ENCODE measurements around the gene MAT2B.
A peak's percentile ranks its signal among the peaks of the same experiment; 100 is the strongest.

Gene MAT2B

GRCh38 chr5:163532171-163533084 is 27.0 kb downstream of the MAT2B start:
- H3K4me1 ChIP-seq (ENCODE audit: control insufficient read depth, insufficient read depth, low read length): peaks cover 13% of the 10 kb centered on the region
- no peak overlapping the region for H3K27ac ChIP-seq (ENCODE audit: extremely low read depth, low read depth, low read length)
- ChIA-PET CTCF (no interaction called here), POLR2A (interaction anchor here (1.3 kb wide), 1 partner anchor 71 kb away, joined by 4 read pairs; the partner anchor contains the start of gene HMMR)
- TF ChIP-seq KLF10 (tag by site-specific recombination; IDR thresholded peaks at IDR 0.05) (no peak), FEZF1 (tag by site-specific recombination; IDR thresholded peaks at IDR 0.05) (0 out of 2 replicates have a peak, but pooled peaks have one; percentile 38), BCL6B (tag by site-specific recombination; IDR thresholded peaks at IDR 0.05) (no peak), ZNF626 (tag by site-specific recombination; IDR thresholded peaks at IDR 0.05) (no peak), ZNF792 (tag by site-specific recombination; IDR thresholded peaks at IDR 0.05) (no peak), ZNF843 (tag by site-specific recombination; IDR thresholded peaks at IDR 0.05) (no peak), ZBTB1 (tag by site-specific recombination; IDR thresholded peaks at IDR 0.05) (no peak), ZNF621 (tag by site-specific recombination; IDR thresholded peaks at IDR 0.05) (no peak), ZNF138 (tag by site-specific recombination; IDR thresholded peaks at IDR 0.05; ENCODE audit: borderline replicate concordance) (no peak), ZNF292 (tag by site-specific recombination; IDR thresholded peaks at IDR 0.05; ENCODE audit: borderline replicate concordance, low read depth) (no peak), ZNF239 (tag by site-specific recombination; IDR thresholded peaks at IDR 0.05) (no peak), ZBTB7A (tag by site-specific recombination; IDR thresholded peaks at IDR 0.05; ENCODE audit: low read depth) (no peak), ZNF658 (tag by site-specific recombination; IDR thresholded peaks at IDR 0.05) (no peak), ZNF341 (tag by site-specific recombination; IDR thresholded peaks at IDR 0.05; ENCODE audit: low read depth) (no peak), OSR2 (tag by site-specific recombination; IDR thresholded peaks at IDR 0.05) (peak; percentile 23; the same call in 1 of the 2 replicates), TRIM28 (IDR thresholded peaks at IDR 0.05; ENCODE audit: borderline replicate concordance, low read length) (no peak), ZFP69B (tag by site-specific recombination; IDR thresholded peaks at IDR 0.05) (no peak), ZNF132 (tag by site-specific recombination; IDR thresholded peaks at IDR 0.05; ENCODE audit: borderline replicate concordance) (no peak), ZBTB17 (tag by site-specific recombination; IDR thresholded peaks at IDR 0.05) (0 out of 2 replicates have a peak, but pooled peaks have one; percentile 36)
- TF ChIP-seq, protein P1, sequence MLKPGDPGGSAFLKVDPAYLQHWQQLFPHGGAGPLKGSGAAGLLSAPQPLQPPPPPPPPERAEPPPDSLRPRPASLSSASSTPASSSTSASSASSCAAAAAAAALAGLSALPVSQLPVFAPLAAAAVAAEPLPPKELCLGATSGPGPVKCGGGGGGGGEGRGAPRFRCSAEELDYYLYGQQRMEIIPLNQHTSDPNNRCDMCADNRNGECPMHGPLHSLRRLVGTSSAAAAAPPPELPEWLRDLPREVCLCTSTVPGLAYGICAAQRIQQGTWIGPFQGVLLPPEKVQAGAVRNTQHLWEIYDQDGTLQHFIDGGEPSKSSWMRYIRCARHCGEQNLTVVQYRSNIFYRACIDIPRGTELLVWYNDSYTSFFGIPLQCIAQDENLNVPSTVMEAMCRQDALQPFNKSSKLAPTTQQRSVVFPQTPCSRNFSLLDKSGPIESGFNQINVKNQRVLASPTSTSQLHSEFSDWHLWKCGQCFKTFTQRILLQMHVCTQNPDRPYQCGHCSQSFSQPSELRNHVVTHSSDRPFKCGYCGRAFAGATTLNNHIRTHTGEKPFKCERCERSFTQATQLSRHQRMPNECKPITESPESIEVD (tag by site-specific recombination; IDR thresholded peaks at IDR 0.05): peak; percentile 69
- TF ChIP-seq, protein P2, sequence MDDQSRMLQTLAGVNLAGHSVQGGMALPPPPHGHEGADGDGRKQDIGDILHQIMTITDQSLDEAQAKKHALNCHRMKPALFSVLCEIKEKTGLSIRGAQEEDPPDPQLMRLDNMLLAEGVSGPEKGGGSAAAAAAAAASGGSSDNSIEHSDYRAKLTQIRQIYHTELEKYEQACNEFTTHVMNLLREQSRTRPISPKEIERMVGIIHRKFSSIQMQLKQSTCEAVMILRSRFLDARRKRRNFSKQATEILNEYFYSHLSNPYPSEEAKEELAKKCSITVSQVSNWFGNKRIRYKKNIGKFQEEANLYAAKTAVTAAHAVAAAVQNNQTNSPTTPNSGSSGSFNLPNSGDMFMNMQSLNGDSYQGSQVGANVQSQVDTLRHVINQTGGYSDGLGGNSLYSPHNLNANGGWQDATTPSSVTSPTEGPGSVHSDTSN (CRISPR knock-in tag; IDR thresholded peaks at IDR 0.05): no peak
- TF ChIP-seq, protein P3, sequence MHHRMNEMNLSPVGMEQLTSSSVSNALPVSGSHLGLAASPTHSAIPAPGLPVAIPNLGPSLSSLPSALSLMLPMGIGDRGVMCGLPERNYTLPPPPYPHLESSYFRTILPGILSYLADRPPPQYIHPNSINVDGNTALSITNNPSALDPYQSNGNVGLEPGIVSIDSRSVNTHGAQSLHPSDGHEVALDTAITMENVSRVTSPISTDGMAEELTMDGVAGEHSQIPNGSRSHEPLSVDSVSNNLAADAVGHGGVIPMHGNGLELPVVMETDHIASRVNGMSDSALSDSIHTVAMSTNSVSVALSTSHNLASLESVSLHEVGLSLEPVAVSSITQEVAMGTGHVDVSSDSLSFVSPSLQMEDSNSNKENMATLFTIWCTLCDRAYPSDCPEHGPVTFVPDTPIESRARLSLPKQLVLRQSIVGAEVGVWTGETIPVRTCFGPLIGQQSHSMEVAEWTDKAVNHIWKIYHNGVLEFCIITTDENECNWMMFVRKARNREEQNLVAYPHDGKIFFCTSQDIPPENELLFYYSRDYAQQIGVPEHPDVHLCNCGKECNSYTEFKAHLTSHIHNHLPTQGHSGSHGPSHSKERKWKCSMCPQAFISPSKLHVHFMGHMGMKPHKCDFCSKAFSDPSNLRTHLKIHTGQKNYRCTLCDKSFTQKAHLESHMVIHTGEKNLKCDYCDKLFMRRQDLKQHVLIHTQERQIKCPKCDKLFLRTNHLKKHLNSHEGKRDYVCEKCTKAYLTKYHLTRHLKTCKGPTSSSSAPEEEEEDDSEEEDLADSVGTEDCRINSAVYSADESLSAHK (tag by site-specific recombination; IDR thresholded peaks at IDR 0.05): no peak
- TF ChIP-seq, protein P4, sequence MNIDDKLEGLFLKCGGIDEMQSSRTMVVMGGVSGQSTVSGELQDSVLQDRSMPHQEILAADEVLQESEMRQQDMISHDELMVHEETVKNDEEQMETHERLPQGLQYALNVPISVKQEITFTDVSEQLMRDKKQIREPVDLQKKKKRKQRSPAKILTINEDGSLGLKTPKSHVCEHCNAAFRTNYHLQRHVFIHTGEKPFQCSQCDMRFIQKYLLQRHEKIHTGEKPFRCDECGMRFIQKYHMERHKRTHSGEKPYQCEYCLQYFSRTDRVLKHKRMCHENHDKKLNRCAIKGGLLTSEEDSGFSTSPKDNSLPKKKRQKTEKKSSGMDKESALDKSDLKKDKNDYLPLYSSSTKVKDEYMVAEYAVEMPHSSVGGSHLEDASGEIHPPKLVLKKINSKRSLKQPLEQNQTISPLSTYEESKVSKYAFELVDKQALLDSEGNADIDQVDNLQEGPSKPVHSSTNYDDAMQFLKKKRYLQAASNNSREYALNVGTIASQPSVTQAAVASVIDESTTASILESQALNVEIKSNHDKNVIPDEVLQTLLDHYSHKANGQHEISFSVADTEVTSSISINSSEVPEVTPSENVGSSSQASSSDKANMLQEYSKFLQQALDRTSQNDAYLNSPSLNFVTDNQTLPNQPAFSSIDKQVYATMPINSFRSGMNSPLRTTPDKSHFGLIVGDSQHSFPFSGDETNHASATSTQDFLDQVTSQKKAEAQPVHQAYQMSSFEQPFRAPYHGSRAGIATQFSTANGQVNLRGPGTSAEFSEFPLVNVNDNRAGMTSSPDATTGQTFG (tag by site-specific recombination; IDR thresholded peaks at IDR 0.05; ENCODE audit: borderline replicate concordance): no peak
- H3K9me3 ChIP-seq (ENCODE audit: control insufficient read depth, insufficient read depth, low read depth, low read length): no peaks in the 10 kb centered on the region
- H3K4me3 ChIP-seq (ENCODE audit: low read depth, low read length): no peak overlapping the region
- no peaks in the 10 kb centered on the region for H3K36me3 ChIP-seq (ENCODE audit: control insufficient read depth in 2 of 2, insufficient read depth in 1 of 2, low read length in 2 of 2)
